Smooth muscle cell (in vitro differentiated cells): ENCODE measurements around the gene ATP2B1. TPM values are rescaled to one million over a fixed set of nuclear protein-coding genes. Genes with fewer than 3 reads are reported as not detected.
"Not testable (repeated sequence)": the region's sequence is repeated elsewhere in the genome, so short reads cannot be mapped to it uniquely, and the experiment has no call there.

ENCODE experiments used
- DNase-seq: peaks from one replicate; lab custom pipeline; 2025; ENCODE audit not compliant: unreplicated experiment; lab: John Stamatoyannopoulos, UW
- H2AFZ ChIP-seq: fragments of 200-600 bp; sonication (generic); 2 replicates; pipeline ENCODE4 v1.6.0; 2016; ENCODE audit warnings: antibody characterized with exemption, low read depth, mild to moderate bottlenecking
- H3F3A ChIP-seq: fragments of 200-600 bp; sonication (generic); 2 replicates; pipeline ENCODE4 v1.6.0; 2017; ENCODE audit warnings: antibody characterized with exemption, low read depth
- H3K27ac ChIP-seq: fragments of 200-600 bp; sonication (generic); 2 replicates; pipeline ENCODE4 v1.5.1; 2016; ENCODE audit warnings: low read depth, mild to moderate bottlenecking
- H3K27me3 ChIP-seq: fragments of 200-600 bp; sonication (generic); 2 replicates; pipeline ENCODE4 v1.6.1; 2016; ENCODE audit warnings: low read depth, mild to moderate bottlenecking
- H3K36me3 ChIP-seq: fragments of 200-600 bp; sonication (generic); 2 replicates; pipeline ENCODE4 v1.5.1; 2016; ENCODE audit warnings: low read depth
- H3K4me1 ChIP-seq: fragments of 200-600 bp; sonication (generic); 2 replicates; pipeline ENCODE4 v1.5.1; 2016; ENCODE audit warnings: low read depth
- H3K4me2 ChIP-seq: fragments of 200-600 bp; sonication (generic); 2 replicates; pipeline ENCODE4 v1.6.0; 2016; ENCODE audit warnings: mild to moderate bottlenecking
- H3K4me3 ChIP-seq: fragments of 200-600 bp; sonication (generic); 2 replicates; pipeline ENCODE4 v1.5.1; 2016; ENCODE audit warnings: mild to moderate bottlenecking
- H3K79me2 ChIP-seq: fragments of 200-600 bp; sonication (generic); 2 replicates; pipeline ENCODE4 v1.6.0; 2016; ENCODE audit warnings: low read depth, mild to moderate bottlenecking
- H3K9ac ChIP-seq: fragments of 200-600 bp; sonication (generic); 2 replicates; pipeline ENCODE4 v1.6.0; 2016; ENCODE audit warnings: low read depth
- H3K9me3 ChIP-seq: fragments of 200-600 bp; sonication (generic); replicated peaks from 2 replicates; pipeline ENCODE4 v1.5.1; 2016; ENCODE audit warnings: low read depth
- H4K20me1 ChIP-seq: fragments of 200-600 bp; sonication (generic); 2 replicates; pipeline ENCODE4 v1.6.0; 2016; ENCODE audit warnings: low read depth
- CTCF ChIP-seq: fragments of 200-600 bp; sonication (generic); IDR thresholded peaks from 2 replicates; pipeline ENCODE4 v1.5.1; 2017; ENCODE audit warnings: borderline replicate concordance, mild to moderate bottlenecking, antibody characterized with exemption; ENCODE audit not compliant: insufficient read depth, poor library complexity, severe bottlenecking
- WGBS: methylation state at CpG from one replicate; pipeline ENCODE4 v1.1.7; 2016; ENCODE audit warnings: low lambda C conversion rate; 5-methylcytosine and 5-hydroxymethylcytosine counted together
- polyA plus RNA-seq: library from polyadenylated mRNA; unstranded; fragments of >200 nt; fragmentation: Nextera tagmentation; extraction: Ambion mirVana; gene quantifications from 2 replicates; pipeline ENCODE4 v1.2.1, GENCODE V29; 2016
- total RNA-seq: library from RNA; depleted of rRNA; stranded (reverse); fragments of >200 nt; gene quantifications from 2 replicates; pipeline ENCODE4 v1.2.3, GENCODE V29; 2014

ATP2B1 gene
- total and polyA plus RNA-seq, 2 experiments from 2014 or later, result 42.8 to 70.1 TPM

DNA sequence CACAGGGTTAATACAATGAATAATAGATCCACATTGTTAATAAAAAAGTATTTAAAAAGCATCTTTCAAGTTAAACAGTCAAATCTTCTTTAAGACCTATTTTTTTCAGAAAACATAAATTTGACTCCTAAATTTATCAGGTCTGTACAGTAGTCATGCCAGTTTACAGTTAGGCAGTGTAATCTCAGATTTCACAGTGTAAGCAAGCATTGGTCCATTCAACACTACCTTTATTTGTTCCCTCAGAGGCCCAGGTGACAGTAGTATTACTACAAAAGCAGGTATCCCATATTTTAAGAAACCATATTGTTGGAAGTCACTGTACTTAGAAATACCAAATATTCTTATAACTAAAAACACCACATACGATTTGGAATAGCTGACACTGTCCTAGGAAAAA lies 6.1 kb downstream of the ATP2B1 start:
- H3K4me1 ChIP-seq, result peaks cover 34% of the 10 kb centered on the region

DNA sequence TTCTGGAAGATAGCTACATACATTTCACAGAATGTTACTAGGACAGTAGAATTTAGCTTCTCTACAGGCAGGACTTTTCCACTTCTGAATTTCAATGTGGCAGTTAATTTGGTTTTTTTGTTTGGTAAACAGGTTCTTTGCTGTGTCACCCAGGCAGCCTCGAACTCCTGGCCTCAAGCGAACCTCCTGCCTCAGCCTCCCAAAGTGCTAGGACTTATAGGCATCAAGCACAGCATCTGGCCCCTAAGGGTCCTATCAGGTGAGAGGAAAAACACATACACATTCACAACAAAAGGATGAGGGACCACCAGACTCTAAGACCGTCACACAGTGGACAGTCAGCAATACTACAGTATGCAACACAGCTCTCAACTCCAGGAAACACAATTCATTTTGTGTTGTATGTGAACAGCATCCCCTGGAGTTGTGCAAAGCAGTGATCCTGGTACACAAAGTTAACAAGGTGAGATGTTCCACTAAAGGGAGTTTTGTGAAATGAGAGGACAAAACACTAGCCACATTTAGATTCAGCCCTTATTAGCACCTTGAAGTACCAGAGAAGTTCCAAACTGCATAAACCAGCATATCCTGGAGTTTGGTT lies 6.9 kb downstream of the ATP2B1 start:
- no peak overlapping the region for H3K4me2 ChIP-seq
- no peak for TF ChIP-seq CTCF
- H3F3A ChIP-seq, result no peaks in the 10 kb centered on the region
- H3K4me1 ChIP-seq, result peaks cover 31% of the 10 kb centered on the region
- H3K27ac ChIP-seq, result no peak overlapping the region
- no peaks in the 10 kb centered on the region for H3K27me3 ChIP-seq
- no peak for DNase-seq
- H3K9me3 ChIP-seq, result no peaks in the 10 kb centered on the region
- H4K20me1 ChIP-seq, result peaks cover 99% of the 10 kb centered on the region
- H2AFZ ChIP-seq, result no peak overlapping the region
- no peak overlapping the region for H3K9ac ChIP-seq
- WGBS, result 96% methylated on average over 3 of the region's 3 CpGs
- peaks cover 100% of the 10 kb centered on the region for H3K79me2 ChIP-seq
- no peak overlapping the region for H3K4me3 ChIP-seq
- no peaks in the 10 kb centered on the region for H3K36me3 ChIP-seq

More for the DNA sequence above, 6.1 kb downstream of the ATP2B1 start:
- no peak for DNase-seq
- no peaks in the 10 kb centered on the region for H3K9me3 ChIP-seq
- H3K4me2 ChIP-seq, result no peak overlapping the region
- peaks cover 99% of the 10 kb centered on the region for H4K20me1 ChIP-seq
- WGBS, result 84% methylated on average over 1 of the region's 1 CpG
- H3K4me3 ChIP-seq, result no peak overlapping the region
- no peak overlapping the region for H3K9ac ChIP-seq
- TF ChIP-seq CTCF, result no peak
- no peaks in the 10 kb centered on the region for H3F3A ChIP-seq
- peaks cover 100% of the 10 kb centered on the region for H3K79me2 ChIP-seq
- no peak overlapping the region for H2AFZ ChIP-seq
- H3K27ac ChIP-seq, result no peak overlapping the region
- H3K27me3 ChIP-seq, result no peaks in the 10 kb centered on the region
- H3K36me3 ChIP-seq, result no peaks in the 10 kb centered on the region

DNA sequence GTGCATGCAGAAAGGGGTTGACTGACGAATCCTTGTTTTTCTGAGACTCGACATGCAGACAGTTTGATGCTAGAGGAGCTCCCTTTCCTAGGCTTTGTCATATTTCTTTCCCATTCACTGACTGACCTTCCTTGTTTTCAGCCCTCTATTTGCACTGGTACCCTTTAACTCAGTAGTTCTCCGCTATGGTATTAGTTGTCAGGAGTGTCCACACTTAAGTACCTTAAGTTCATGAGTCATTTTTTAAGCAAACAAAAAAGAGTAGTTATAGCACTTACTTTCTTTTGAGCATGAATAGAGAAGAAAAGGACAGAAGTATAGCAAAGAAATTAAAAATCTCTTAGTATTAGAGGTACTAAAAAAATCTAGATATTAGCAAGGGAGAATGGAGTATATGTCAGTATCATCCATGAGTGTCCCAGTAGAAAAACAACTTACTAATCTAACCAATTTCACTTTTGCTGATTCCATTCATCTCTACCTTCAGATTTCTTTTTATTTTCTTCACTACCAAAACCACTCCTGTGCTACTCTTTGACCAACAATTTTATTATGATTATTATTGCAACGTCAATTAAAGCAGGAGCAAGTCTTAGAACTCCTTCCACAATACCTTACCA lies 8.3 kb downstream of the ATP2B1 start:
- Histone ChIP-seq H3K9ac (no peak overlapping the region), H3K79me2 (peaks cover 100% of the 10 kb centered on the region), H3K27ac (no peak overlapping the region), H4K20me1 (peaks cover 99% of the 10 kb centered on the region), H3K9me3 (no peaks in the 10 kb centered on the region), H3K36me3 (no peaks in the 10 kb centered on the region), H3K4me2 (no peak overlapping the region), H3F3A (no peaks in the 10 kb centered on the region), H3K4me1 (peaks cover 23% of the 10 kb centered on the region), H2AFZ (no peak overlapping the region), H3K4me3 (no peak overlapping the region), H3K27me3 (no peaks in the 10 kb centered on the region)
- no peak for DNase-seq
- no peak for TF ChIP-seq CTCF
- 90% methylated on average over 4 of the region's 4 CpGs for WGBS

- no peaks in the 10 kb centered on the region for H3K27me3 ChIP-seq
- no peak overlapping the region for H3K4me3 ChIP-seq
- 88% methylated on average over 2 of the region's 2 CpGs for WGBS
- H3K27ac ChIP-seq, result no peak overlapping the region
- no peaks in the 10 kb centered on the region for H3K36me3 ChIP-seq
- H3K9me3 ChIP-seq, result no peaks in the 10 kb centered on the region
- H2AFZ ChIP-seq, result no peak overlapping the region
- peaks cover 13% of the 10 kb centered on the region for H3K4me1 ChIP-seq
- no peak overlapping the region for H3K9ac ChIP-seq
- H4K20me1 ChIP-seq, result peaks cover 99% of the 10 kb centered on the region
- no peak for DNase-seq
- peaks cover 100% of the 10 kb centered on the region for H3K79me2 ChIP-seq
- H3F3A ChIP-seq, result no peaks in the 10 kb centered on the region
- H3K4me2 ChIP-seq, result no peak overlapping the region
- TF ChIP-seq CTCF, result no peak
Measured at GRCh38 chr12:89698607-89699006, 10.0 kb downstream of the ATP2B1 start.

DNA sequence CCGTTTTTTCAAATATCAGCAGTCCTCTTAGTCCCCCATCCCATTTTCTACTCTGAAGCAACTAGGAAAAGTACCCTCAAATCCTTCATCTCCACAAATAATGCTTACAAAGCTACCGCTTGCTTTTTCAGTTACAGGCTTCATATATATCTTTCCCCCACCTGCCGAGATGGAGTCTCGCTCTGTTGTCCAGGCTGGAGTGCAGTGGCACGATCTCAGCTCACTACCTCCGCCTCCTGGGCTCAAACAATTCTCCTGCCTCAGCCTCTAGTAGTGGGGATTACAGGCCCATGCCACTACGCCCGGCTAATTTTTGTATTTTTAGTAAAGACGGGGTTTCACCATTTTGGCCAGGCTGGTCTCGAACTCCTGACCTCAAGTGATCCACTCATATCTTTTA lies 10.9 kb downstream of the ATP2B1 start:
- not testable (repeated sequence) for DNase-seq, H3K36me3 ChIP-seq, H3K4me1 ChIP-seq, H3K9me3 ChIP-seq, H2AFZ ChIP-seq, H3K4me3 ChIP-seq, H3K27me3 ChIP-seq, H3K27ac ChIP-seq, H3K4me2 ChIP-seq, H3F3A ChIP-seq, H3K9ac ChIP-seq
- peaks cover 100% of the 10 kb centered on the region for H4K20me1 ChIP-seq
- WGBS, result 98% methylated on average over 10 of the region's 10 CpGs
- H3K79me2 ChIP-seq, result peaks cover 100% of the 10 kb centered on the region
